ENCODE measurements around the gene CACNG7.

DNA sequence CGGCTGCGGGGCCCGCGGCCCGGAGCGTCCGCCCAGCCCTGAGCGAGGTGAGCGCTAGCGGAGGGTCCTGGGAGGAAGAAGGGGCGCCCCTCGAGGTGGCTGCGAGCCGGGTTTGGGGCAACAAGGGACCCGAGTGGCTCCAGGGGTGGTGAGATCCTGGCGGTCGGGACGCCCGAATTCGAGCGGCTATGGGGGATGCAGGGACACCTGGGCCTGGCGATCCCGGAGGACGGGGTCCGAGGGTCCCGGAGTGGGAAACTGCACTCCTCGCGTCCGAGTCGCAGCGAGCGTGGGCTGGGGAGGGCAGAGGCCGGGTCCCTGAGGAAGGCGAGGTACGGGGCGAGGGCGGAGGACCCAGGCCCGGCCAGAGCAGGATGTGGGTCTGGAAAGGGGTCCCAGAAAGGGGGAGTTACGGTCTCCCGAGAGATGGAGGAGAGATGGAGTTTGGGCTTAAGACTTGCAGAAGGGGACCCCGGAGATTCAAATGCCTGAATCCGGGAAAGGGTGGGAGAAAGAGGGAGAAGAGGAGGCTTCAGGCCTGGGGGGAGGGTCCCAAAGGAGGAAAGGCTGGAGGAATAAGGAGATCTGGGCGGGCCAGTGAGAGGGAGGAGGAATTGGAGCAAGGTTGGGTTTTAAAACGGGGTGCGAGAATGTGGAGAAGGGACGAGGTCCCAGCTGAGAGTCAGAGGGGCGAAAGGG, 542 bp downstream of the CACNG7 start:
- TF ChIP-seq, protein P1, sequence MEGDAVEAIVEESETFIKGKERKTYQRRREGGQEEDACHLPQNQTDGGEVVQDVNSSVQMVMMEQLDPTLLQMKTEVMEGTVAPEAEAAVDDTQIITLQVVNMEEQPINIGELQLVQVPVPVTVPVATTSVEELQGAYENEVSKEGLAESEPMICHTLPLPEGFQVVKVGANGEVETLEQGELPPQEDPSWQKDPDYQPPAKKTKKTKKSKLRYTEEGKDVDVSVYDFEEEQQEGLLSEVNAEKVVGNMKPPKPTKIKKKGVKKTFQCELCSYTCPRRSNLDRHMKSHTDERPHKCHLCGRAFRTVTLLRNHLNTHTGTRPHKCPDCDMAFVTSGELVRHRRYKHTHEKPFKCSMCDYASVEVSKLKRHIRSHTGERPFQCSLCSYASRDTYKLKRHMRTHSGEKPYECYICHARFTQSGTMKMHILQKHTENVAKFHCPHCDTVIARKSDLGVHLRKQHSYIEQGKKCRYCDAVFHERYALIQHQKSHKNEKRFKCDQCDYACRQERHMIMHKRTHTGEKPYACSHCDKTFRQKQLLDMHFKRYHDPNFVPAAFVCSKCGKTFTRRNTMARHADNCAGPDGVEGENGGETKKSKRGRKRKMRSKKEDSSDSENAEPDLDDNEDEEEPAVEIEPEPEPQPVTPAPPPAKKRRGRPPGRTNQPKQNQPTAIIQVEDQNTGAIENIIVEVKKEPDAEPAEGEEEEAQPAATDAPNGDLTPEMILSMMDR (conservative IDR thresholded peaks at IDR 0.05; ENCODE audit: low read length): no peak
- no peak for TF ChIP-seq EZH2phosphoT487 (IDR thresholded peaks at IDR 0.05; ENCODE audit: borderline replicate concordance, low read depth, low read length)

Data from OCI-LY7 (cell line).